Measurements from ENCODE around the gene YKT6. TPM values are rescaled to one million over a fixed set of nuclear protein-coding genes. Genes with fewer than 3 reads are reported as not detected.

Gene YKT6
- total and polyA plus RNA-seq, 2 experiments from 2014 or later = 33.5 to 114 TPM

DNA sequence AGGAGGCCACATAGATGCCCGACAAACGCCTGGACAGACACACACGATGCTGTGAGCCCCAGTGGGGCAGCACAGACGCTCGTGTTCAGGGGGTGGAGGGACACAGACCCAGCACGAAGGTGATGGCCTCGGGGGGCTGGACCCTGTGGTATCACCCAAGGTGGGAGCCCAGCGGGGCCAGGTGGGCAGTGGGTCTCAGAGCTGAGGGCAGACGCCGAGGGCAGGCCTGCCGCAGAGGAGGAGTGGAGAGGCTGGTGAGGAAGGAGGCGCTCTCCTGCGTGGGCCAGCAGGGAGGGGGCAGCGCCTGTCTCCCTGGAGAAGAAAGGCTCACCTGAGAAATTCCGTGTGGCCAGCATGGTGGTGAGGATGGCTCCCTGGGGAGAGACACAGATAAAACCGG, 39.6 kb downstream of the YKT6 start (continued):
- TF ChIP-seq, protein P1, sequence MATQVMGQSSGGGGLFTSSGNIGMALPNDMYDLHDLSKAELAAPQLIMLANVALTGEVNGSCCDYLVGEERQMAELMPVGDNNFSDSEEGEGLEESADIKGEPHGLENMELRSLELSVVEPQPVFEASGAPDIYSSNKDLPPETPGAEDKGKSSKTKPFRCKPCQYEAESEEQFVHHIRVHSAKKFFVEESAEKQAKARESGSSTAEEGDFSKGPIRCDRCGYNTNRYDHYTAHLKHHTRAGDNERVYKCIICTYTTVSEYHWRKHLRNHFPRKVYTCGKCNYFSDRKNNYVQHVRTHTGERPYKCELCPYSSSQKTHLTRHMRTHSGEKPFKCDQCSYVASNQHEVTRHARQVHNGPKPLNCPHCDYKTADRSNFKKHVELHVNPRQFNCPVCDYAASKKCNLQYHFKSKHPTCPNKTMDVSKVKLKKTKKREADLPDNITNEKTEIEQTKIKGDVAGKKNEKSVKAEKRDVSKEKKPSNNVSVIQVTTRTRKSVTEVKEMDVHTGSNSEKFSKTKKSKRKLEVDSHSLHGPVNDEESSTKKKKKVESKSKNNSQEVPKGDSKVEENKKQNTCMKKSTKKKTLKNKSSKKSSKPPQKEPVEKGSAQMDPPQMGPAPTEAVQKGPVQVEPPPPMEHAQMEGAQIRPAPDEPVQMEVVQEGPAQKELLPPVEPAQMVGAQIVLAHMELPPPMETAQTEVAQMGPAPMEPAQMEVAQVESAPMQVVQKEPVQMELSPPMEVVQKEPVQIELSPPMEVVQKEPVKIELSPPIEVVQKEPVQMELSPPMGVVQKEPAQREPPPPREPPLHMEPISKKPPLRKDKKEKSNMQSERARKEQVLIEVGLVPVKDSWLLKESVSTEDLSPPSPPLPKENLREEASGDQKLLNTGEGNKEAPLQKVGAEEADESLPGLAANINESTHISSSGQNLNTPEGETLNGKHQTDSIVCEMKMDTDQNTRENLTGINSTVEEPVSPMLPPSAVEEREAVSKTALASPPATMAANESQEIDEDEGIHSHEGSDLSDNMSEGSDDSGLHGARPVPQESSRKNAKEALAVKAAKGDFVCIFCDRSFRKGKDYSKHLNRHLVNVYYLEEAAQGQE (IDR thresholded peaks at IDR 0.05; ENCODE audit: unreplicated experiment) = no peak
- TF ChIP-seq CREB1 (CRISPR knock-in tag; IDR thresholded peaks at IDR 0.05; ENCODE audit: low read depth) = no peak

DNA sequence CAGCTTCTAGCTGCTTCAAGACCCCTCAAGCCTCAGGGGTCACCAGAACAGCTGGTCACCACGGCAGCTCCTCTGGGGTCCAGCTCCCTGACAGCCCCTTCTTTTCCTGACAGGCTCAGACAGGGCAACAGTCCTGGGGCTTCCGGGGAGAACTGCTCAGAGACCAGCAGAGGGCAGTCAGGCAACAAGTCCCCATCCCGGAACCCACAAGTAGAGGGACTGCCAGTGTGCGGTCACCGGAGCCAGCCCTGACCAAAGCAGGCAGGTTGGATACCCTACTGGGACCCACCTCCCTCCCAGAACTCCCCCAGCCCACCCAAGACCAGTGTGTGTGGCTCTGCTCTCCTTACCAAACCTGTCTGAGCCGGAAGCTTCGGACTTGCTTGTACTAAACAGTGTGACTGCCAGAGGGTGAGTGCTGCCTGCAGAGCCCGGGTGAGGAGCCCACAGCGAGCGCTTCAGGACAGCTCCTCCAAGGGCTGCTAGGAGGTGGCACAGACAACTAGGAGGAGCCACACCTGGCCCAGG, 40.3 kb downstream of the YKT6 start:
- H2AFZ ChIP-seq = 0 out of 2 replicates have a peak overlapping the region, but pooled peaks have one; percentile 56
- peak; percentile 90 for ATAC-seq
- peak; percentile 92 for DNase-seq (ENCODE audit: low spot score)
- no peaks in the 10 kb centered on the region for H3K79me2 ChIP-seq (replicated peaks; ENCODE audit: insufficient read depth)
- no peak for TF ChIP-seq POLR2AphosphoS5 (IDR thresholded peaks at IDR 0.05; ENCODE audit: low read depth)
- TF ChIP-seq, protein P2, sequence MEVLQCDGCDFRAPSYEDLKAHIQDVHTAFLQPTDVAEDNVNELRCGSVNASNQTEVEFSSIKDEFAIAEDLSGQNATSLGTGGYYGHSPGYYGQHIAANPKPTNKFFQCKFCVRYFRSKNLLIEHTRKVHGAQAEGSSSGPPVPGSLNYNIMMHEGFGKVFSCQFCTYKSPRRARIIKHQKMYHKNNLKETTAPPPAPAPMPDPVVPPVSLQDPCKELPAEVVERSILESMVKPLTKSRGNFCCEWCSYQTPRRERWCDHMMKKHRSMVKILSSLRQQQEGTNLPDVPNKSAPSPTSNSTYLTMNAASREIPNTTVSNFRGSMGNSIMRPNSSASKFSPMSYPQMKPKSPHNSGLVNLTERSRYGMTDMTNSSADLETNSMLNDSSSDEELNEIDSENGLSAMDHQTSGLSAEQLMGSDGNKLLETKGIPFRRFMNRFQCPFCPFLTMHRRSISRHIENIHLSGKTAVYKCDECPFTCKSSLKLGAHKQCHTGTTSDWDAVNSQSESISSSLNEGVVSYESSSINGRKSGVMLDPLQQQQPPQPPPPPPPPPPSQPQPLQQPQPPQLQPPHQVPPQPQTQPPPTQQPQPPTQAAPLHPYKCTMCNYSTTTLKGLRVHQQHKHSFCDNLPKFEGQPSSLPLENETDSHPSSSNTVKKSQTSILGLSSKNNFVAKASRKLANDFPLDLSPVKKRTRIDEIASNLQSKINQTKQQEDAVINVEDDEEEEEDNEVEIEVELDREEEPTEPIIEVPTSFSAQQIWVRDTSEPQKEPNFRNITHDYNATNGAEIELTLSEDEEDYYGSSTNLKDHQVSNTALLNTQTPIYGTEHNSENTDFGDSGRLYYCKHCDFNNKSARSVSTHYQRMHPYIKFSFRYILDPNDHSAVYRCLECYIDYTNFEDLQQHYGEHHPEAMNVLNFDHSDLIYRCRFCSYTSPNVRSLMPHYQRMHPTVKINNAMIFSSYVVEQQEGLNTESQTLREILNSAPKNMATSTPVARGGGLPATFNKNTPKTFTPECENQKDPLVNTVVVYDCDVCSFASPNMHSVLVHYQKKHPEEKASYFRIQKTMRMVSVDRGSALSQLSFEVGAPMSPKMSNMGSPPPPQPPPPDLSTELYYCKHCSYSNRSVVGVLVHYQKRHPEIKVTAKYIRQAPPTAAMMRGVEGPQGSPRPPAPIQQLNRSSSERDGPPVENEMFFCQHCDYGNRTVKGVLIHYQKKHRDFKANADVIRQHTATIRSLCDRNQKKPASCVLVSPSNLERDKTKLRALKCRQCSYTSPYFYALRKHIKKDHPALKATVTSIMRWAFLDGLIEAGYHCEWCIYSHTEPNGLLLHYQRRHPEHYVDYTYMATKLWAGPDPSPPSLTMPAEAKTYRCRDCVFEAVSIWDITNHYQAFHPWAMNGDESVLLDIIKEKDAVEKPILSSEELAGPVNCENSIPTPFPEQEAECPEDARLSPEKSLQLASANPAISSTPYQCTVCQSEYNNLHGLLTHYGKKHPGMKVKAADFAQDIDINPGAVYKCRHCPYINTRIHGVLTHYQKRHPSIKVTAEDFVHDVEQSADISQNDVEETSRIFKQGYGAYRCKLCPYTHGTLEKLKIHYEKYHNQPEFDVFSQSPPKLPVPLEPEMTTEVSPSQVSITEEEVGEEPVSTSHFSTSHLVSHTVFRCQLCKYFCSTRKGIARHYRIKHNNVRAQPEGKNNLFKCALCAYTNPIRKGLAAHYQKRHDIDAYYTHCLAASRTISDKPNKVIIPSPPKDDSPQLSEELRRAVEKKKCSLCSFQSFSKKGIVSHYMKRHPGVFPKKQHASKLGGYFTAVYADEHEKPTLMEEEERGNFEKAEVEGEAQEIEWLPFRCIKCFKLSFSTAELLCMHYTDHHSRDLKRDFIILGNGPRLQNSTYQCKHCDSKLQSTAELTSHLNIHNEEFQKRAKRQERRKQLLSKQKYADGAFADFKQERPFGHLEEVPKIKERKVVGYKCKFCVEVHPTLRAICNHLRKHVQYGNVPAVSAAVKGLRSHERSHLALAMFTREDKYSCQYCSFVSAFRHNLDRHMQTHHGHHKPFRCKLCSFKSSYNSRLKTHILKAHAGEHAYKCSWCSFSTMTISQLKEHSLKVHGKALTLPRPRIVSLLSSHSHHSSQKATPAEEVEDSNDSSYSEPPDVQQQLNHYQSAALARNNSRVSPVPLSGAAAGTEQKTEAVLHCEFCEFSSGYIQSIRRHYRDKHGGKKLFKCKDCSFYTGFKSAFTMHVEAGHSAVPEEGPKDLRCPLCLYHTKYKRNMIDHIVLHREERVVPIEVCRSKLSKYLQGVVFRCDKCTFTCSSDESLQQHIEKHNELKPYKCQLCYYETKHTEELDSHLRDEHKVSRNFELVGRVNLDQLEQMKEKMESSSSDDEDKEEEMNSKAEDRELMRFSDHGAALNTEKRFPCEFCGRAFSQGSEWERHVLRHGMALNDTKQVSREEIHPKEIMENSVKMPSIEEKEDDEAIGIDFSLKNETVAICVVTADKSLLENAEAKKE (CRISPR knock-in tag; IDR thresholded peaks at IDR 0.05) = no peak
- TF ChIP-seq, protein P3, sequence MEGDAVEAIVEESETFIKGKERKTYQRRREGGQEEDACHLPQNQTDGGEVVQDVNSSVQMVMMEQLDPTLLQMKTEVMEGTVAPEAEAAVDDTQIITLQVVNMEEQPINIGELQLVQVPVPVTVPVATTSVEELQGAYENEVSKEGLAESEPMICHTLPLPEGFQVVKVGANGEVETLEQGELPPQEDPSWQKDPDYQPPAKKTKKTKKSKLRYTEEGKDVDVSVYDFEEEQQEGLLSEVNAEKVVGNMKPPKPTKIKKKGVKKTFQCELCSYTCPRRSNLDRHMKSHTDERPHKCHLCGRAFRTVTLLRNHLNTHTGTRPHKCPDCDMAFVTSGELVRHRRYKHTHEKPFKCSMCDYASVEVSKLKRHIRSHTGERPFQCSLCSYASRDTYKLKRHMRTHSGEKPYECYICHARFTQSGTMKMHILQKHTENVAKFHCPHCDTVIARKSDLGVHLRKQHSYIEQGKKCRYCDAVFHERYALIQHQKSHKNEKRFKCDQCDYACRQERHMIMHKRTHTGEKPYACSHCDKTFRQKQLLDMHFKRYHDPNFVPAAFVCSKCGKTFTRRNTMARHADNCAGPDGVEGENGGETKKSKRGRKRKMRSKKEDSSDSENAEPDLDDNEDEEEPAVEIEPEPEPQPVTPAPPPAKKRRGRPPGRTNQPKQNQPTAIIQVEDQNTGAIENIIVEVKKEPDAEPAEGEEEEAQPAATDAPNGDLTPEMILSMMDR (conservative IDR thresholded peaks at IDR 0.05; ENCODE audit: low read depth in 2 of 2) = peak; percentile 60 to 83
- no peaks in the 10 kb centered on the region for H3F3A ChIP-seq (replicated peaks; ENCODE audit: low read depth)
- H4K20me1 ChIP-seq (replicated peaks; ENCODE audit: insufficient read depth) = no peaks in the 10 kb centered on the region
- H3K27ac ChIP-seq (ENCODE audit: low read depth) = no peak overlapping the region
- Mint-ChIP-seq H3K4me3 (no peak overlapping the region), H3K36me3 (ENCODE audit: low read depth) (no peaks in the 10 kb centered on the region), H3K4me1 (peaks cover 7% of the 10 kb centered on the region; the same call in 2 of the 3 replicates), H3K27ac (no peak overlapping the region), H3K9me3 (no peaks in the 10 kb centered on the region), H3K27me3 (ENCODE audit: insufficient read depth, low read depth, poor library complexity) (peaks cover 14% of the 10 kb centered on the region)
- no peaks in the 10 kb centered on the region for H3K4me1 ChIP-seq (ENCODE audit: insufficient read depth)
- H3K4me3 ChIP-seq = no peak overlapping the region
- H3K9me2 ChIP-seq (ENCODE audit: insufficient read depth) = no peaks in the 10 kb centered on the region
- H3K4me2 ChIP-seq = no peak overlapping the region
- no peaks in the 10 kb centered on the region for H3K27me3 ChIP-seq (ENCODE audit: insufficient read depth)
- no peaks in the 10 kb centered on the region for H3K36me3 ChIP-seq (ENCODE audit: insufficient read depth)
